H9 (cell line): Measurements from ENCODE around the gene OOSP1. TPM values are rescaled to one million over a fixed set of nuclear protein-coding genes. Genes with fewer than 3 reads are reported as not detected.

ENCODE experiments used
- DNase-seq: peaks from one replicate; pipeline ENCODE4 v3.0.0-alpha.2; 2017
- H2AFZ ChIP-seq: one replicate; pipeline ENCODE4 v1.6.1; 2013; ENCODE audit warnings: mild to moderate bottlenecking, low read length, control low read depth, moderate library complexity
- H2AK5ac ChIP-seq: 2 replicates; pipeline ENCODE4 v1.6.1; 2013; ENCODE audit warnings: low read length, control low read depth, mixed read lengths; ENCODE audit not compliant: insufficient read length
- H2BK120ac ChIP-seq: one replicate; pipeline ENCODE4 v1.6.1; 2013; ENCODE audit warnings: low read depth, mild to moderate bottlenecking, low read length, control low read depth, inconsistent platforms; ENCODE audit not compliant: poor library complexity, severe bottlenecking
- H2BK12ac ChIP-seq: 2 replicates; pipeline ENCODE4 v1.6.1; 2013; ENCODE audit warnings: low read length, control low read depth, mixed read lengths, low read depth; ENCODE audit not compliant: insufficient read length
- H2BK15ac ChIP-seq: 2 replicates; pipeline ENCODE4 v1.6.1; 2013; ENCODE audit warnings: low read depth, low read length, control low read depth
- H2BK20ac ChIP-seq: one replicate; pipeline ENCODE4 v1.6.1; 2013; ENCODE audit warnings: low read depth, mild to moderate bottlenecking, low read length, control low read depth, inconsistent platforms; ENCODE audit not compliant: poor library complexity, severe bottlenecking
- H2BK5ac ChIP-seq: 2 replicates; pipeline ENCODE4 v1.6.1; 2013; ENCODE audit warnings: low read length, control low read depth, mixed read lengths; ENCODE audit not compliant: insufficient read length
- H3K14ac ChIP-seq: 2 replicates; pipeline ENCODE4 v1.6.1; 2013; ENCODE audit warnings: low read length, control low read depth; ENCODE audit not compliant: insufficient read depth
- H3K18ac ChIP-seq: 2 replicates; pipeline ENCODE4 v1.6.1; 2013; ENCODE audit warnings: low read depth, mild to moderate bottlenecking, mixed read lengths, low read length, control low read depth; ENCODE audit not compliant: insufficient read length
- H3K23ac ChIP-seq: 2 replicates; pipeline ENCODE4 v1.6.1; 2013; ENCODE audit warnings: low read length, control low read depth, mixed read lengths, low read depth; ENCODE audit not compliant: insufficient read length
- H3K23me2 ChIP-seq: 2 replicates; pipeline ENCODE4 v1.6.1; 2013; ENCODE audit warnings: low read depth, mild to moderate bottlenecking, mixed read lengths, low read length, control low read depth; ENCODE audit not compliant: insufficient read length, poor library complexity, severe bottlenecking
- H3K27ac ChIP-seq: 2 replicates; pipeline ENCODE4 v1.5.1; 2013; ENCODE audit warnings: low read length, control low read depth, mixed read lengths, low read depth; ENCODE audit not compliant: insufficient read length
- H3K27me3 ChIP-seq: 2 replicates; pipeline ENCODE4 v1.6.1; 2013; ENCODE audit warnings: low read length, control low read depth, inconsistent platforms; ENCODE audit not compliant: insufficient read depth
- H3K4ac ChIP-seq: 2 replicates; pipeline ENCODE4 v1.6.1; 2013; ENCODE audit warnings: low read depth, mild to moderate bottlenecking, control low read depth, inconsistent platforms, low read length, moderate library complexity
- H3K4me1 ChIP-seq: 2 replicates; pipeline ENCODE4 v1.6.1; 2013; ENCODE audit warnings: low read length, control low read depth, inconsistent platforms; ENCODE audit not compliant: insufficient read depth
- H3K4me2 ChIP-seq: 2 replicates; pipeline ENCODE4 v1.6.1; 2013; ENCODE audit warnings: low read length, control low read depth, mixed read lengths; ENCODE audit not compliant: insufficient read length, insufficient read depth
- H3K56ac ChIP-seq: 2 replicates; pipeline ENCODE4 v1.6.1; 2013; ENCODE audit warnings: low read depth, mild to moderate bottlenecking, mixed read lengths, low read length, control low read depth; ENCODE audit not compliant: insufficient read length
- H3K79me1 ChIP-seq: 2 replicates; pipeline ENCODE4 v1.6.1; 2013; ENCODE audit warnings: low read depth, mild to moderate bottlenecking, moderate library complexity, low read length, control low read depth, inconsistent platforms; ENCODE audit not compliant: insufficient read depth, poor library complexity, severe bottlenecking
- H3K79me2 ChIP-seq: 2 replicates; pipeline ENCODE4 v1.6.1; 2013; ENCODE audit warnings: low read length, control low read depth, inconsistent platforms; ENCODE audit not compliant: insufficient read depth
- H3K9ac ChIP-seq: 2 replicates; pipeline ENCODE4 v1.6.1; 2013; ENCODE audit warnings: low read length, control low read depth, mixed read lengths; ENCODE audit not compliant: insufficient read length; ENCODE audit errors: extremely low read depth
- H3K9me3 ChIP-seq: one replicate; pipeline ENCODE4 v1.6.1; 2013; ENCODE audit warnings: low read depth, low read length, inconsistent platforms; ENCODE audit not compliant: control insufficient read depth
- H3T11ph ChIP-seq: one replicate; pipeline ENCODE4 v1.6.1; 2013; ENCODE audit warnings: mild to moderate bottlenecking, low read length, control low read depth, inconsistent platforms
- H4K20me1 ChIP-seq: one replicate; pipeline ENCODE4 v1.6.1; 2013; ENCODE audit not compliant: control insufficient read depth, insufficient read length, insufficient read depth
- H4K5ac ChIP-seq: 2 replicates; pipeline ENCODE4 v1.6.1; 2013; ENCODE audit warnings: low read depth, mild to moderate bottlenecking, mixed read lengths, low read length, control low read depth; ENCODE audit not compliant: insufficient read length
- H4K8ac ChIP-seq: replicated peaks from 2 replicates; pipeline ENCODE4 v1.6.1; 2013; ENCODE audit warnings: low read length, control low read depth, mixed read lengths, low read depth; ENCODE audit not compliant: insufficient read length
- H4K91ac ChIP-seq: 2 replicates; pipeline ENCODE4 v1.6.1; 2013; ENCODE audit warnings: low read depth, mild to moderate bottlenecking, moderate library complexity, mixed read lengths, low read length, control low read depth; ENCODE audit not compliant: insufficient read length
- H3K27ac Mint-ChIP-seq, 3 experiments: 2 replicates in 2 of 3; 3 replicates in 1 of 3; pipeline ENCODE4 v1.8.0; 2020 to 2021; ENCODE audit warnings: mixed read lengths in 3 of 3, mild to moderate bottlenecking in 1 of 3, moderate library complexity in 1 of 3
- H3K27me3 Mint-ChIP-seq: 2 replicates; pipeline ENCODE4 v1.8.0; 2021; ENCODE audit warnings: low read depth, mild to moderate bottlenecking, moderate library complexity, mixed read lengths
- H3K36me3 Mint-ChIP-seq, 3 experiments: 2 replicates in 2 of 3; 3 replicates in 1 of 3; pipeline ENCODE4 v1.8.0; 2020 to 2021; ENCODE audit warnings: low read depth in 3 of 3, mixed read lengths in 3 of 3; ENCODE audit not compliant: insufficient read depth in 1 of 3
- H3K4me1 Mint-ChIP-seq, 2 experiments: 2 replicates each; pipeline ENCODE4 v1.8.0; 2020; ENCODE audit warnings: mixed read lengths in 2 of 2
- H3K4me3 Mint-ChIP-seq, 2 experiments: 2 replicates in 1 of 2; 3 replicates in 1 of 2; pipeline ENCODE4 v1.8.0; 2020 to 2021; ENCODE audit warnings: mild to moderate bottlenecking in 2 of 2, mixed read lengths in 2 of 2, moderate library complexity in 1 of 2
- H3K9me3 Mint-ChIP-seq, 2 experiments: 2 replicates in 1 of 2; 3 replicates in 1 of 2; pipeline ENCODE4 v1.8.0; 2020; ENCODE audit warnings: mild to moderate bottlenecking in 2 of 2, mixed read lengths in 2 of 2, moderate library complexity in 1 of 2
- WGBS: extraction: QIAGEN DNeasy Blood & Tissue Kit; methylation state at CpG from one replicate; pipeline ENCODE4 v1.1.7; 2013; ENCODE audit warnings: missing lambda C conversion rate, low lambda C conversion rate, mixed read lengths; ENCODE audit not compliant: insufficient read length; ENCODE audit errors: extremely low coverage; 5-methylcytosine and 5-hydroxymethylcytosine counted together
- total RNA-seq: library from RNA; stranded (reverse); gene quantifications from 2 replicates; pipeline ENCODE4 v1.2.1, GENCODE V29; 2021
- TF ChIP-seq, protein P1 (sequence below): fragments of 200-600 bp; sonication (generic); conservative IDR thresholded peaks from 3 replicates; pipeline ENCODE4 v1.8.0; 2021; ENCODE audit warnings: antibody characterized with exemption, mild to moderate bottlenecking

The OOSP1 gene
- total RNA-seq, 1 experiment from 2014 or later: not detected

DNA sequence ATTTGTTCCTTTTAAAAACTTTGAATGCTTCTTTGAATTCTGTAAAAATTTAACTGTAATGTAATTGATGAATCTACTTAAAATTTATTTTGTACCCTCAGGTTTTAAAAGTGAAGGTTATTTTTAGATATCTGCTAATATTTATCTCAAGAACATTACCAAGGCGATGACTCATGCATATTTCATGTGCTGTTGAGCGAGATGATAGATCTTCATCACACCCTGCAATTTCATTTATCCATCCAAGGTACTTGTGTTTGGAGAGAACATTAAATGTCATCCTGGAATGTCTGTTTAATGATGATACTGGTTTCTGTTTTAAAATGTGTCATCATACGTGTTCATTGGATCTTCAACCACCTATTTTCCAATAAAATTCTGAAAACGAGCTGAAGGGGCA lies 18.9 kb downstream of the OOSP1 start:
- no peak overlapping the region for H3K56ac ChIP-seq
- H3K79me2 ChIP-seq: no peaks in the 10 kb centered on the region
- H3K4me3 Mint-ChIP-seq: no peak overlapping the region
- H4K20me1 ChIP-seq: no peaks in the 10 kb centered on the region
- no peak overlapping the region for H3K27ac ChIP-seq
- H3K18ac ChIP-seq: no peak overlapping the region
- no peaks in the 10 kb centered on the region for H3K23me2 ChIP-seq
- no peaks in the 10 kb centered on the region for H3K4me1 ChIP-seq
- TF ChIP-seq, protein P1, sequence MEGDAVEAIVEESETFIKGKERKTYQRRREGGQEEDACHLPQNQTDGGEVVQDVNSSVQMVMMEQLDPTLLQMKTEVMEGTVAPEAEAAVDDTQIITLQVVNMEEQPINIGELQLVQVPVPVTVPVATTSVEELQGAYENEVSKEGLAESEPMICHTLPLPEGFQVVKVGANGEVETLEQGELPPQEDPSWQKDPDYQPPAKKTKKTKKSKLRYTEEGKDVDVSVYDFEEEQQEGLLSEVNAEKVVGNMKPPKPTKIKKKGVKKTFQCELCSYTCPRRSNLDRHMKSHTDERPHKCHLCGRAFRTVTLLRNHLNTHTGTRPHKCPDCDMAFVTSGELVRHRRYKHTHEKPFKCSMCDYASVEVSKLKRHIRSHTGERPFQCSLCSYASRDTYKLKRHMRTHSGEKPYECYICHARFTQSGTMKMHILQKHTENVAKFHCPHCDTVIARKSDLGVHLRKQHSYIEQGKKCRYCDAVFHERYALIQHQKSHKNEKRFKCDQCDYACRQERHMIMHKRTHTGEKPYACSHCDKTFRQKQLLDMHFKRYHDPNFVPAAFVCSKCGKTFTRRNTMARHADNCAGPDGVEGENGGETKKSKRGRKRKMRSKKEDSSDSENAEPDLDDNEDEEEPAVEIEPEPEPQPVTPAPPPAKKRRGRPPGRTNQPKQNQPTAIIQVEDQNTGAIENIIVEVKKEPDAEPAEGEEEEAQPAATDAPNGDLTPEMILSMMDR: no peak
- no peaks in the 10 kb centered on the region for H3K79me1 ChIP-seq
- H3K23ac ChIP-seq: no peak overlapping the region
- H3K4ac ChIP-seq: no peak overlapping the region
- WGBS: no CpG with 5 or more reads among the region's 4 CpGs
- H3K4me1 Mint-ChIP-seq: no peaks in the 10 kb centered on the region
- no peak overlapping the region for H2BK20ac ChIP-seq
- no peak overlapping the region for H2BK120ac ChIP-seq
- H3K27me3 Mint-ChIP-seq: no peaks in the 10 kb centered on the region
- no peaks in the 10 kb centered on the region for H3K36me3 Mint-ChIP-seq
- no peak overlapping the region for H2BK5ac ChIP-seq
- H3K27ac Mint-ChIP-seq: no peak overlapping the region
- H4K8ac ChIP-seq: no peak overlapping the region
- H2AFZ ChIP-seq: no peak overlapping the region
- H3K14ac ChIP-seq: no peak overlapping the region
- H3K4me2 ChIP-seq: no peak overlapping the region
- DNase-seq: no peak
- no peak overlapping the region for H2BK12ac ChIP-seq
- H3T11ph ChIP-seq: no peak overlapping the region
- H4K5ac ChIP-seq: no peak overlapping the region
- H2AK5ac ChIP-seq: no peak overlapping the region
- H3K9me3 ChIP-seq: no peaks in the 10 kb centered on the region
- H3K9ac ChIP-seq: no peak overlapping the region
- no peaks in the 10 kb centered on the region for H3K27me3 ChIP-seq
- H3K9me3 Mint-ChIP-seq: no peaks in the 10 kb centered on the region
- no peak overlapping the region for H2BK15ac ChIP-seq
- H4K91ac ChIP-seq: no peak overlapping the region
